Liver (tissue), 3 donors: ENCODE results near the gene IL12RB2.

Experiments
- CTCF ChIP-seq: fragments of 150-350 bp; IDR thresholded peaks from 2 replicates; pipeline ENCODE4 v1.5.1; 2017; ENCODE audit warnings: improper control_type of control experiment, low read depth, low read length; ENCODE audit not compliant: missing input control
- FOXA1 ChIP-seq: IDR thresholded peaks from 2 replicates; pipeline ENCODE4 v1.6.1; 2016; ENCODE audit warnings: antibody characterized with exemption
- TAF1 ChIP-seq: conservative IDR thresholded peaks from 2 replicates; pipeline ENCODE4 v1.6.1; 2016; ENCODE audit warnings: antibody characterized with exemption, mild to moderate bottlenecking
- donor health status: healthy.
- donor health status: healthy.

GRCh38 chr1:67436511-67437055 is 128.9 kb downstream of the IL12RB2 start:
- TF ChIP-seq TAF1 (no peak), CTCF (no peak), FOXA1 (no peak)
